Left kidney (tissue), 8 donors: Measurements from ENCODE around the gene ICOSLG. TPM values are rescaled to one million over a fixed set of nuclear protein-coding genes. Genes with fewer than 3 reads are reported as not detected.
"Not testable (repeated sequence)": the region's sequence is repeated elsewhere in the genome, so short reads cannot be mapped to it uniquely, and the experiment has no call there.

Experiments
- DNase-seq: peaks from one replicate; pipeline ENCODE4 v3.0.0-alpha.2; 2013
- long read RNA-seq, 8 donors: transcript quantifications; one replicate each; lab custom pipeline, GENCODE V29; 2026
- polyA plus RNA-seq: library from polyadenylated mRNA; unstranded; fragments of 120-200 nt; gene quantifications from one replicate; pipeline ENCODE4 v1.2.1, GENCODE V29; 2013; ENCODE audit not compliant: insufficient read length

The ICOSLG gene, protein sequence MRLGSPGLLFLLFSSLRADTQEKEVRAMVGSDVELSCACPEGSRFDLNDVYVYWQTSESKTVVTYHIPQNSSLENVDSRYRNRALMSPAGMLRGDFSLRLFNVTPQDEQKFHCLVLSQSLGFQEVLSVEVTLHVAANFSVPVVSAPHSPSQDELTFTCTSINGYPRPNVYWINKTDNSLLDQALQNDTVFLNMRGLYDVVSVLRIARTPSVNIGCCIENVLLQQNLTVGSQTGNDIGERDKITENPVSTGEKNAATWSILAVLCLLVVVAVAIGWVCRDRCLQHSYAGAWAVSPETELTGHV
- polyA plus RNA-seq = 7.3 TPM
- long read RNA-seq, donor 1, partial matches to known transcripts = 0 of 1 reads
- long read RNA-seq, donor 1, other reads (novel, unspliced or antisense) = 0 of 1 reads
- long read RNA-seq, donor 2, full-length matches to known transcripts = 2 of 2 reads
- long read RNA-seq, donor 2, partial matches to known transcripts = 0 of 2 reads
- long read RNA-seq, donor 2, other reads (novel, unspliced or antisense) = 0 of 2 reads
- long read RNA-seq, donor 3 = 0 reads
- long read RNA-seq, donor 4 = 0 reads
- long read RNA-seq, donor 5 = 0 reads
- long read RNA-seq, donor 6 = 0 reads
- long read RNA-seq, donor 7, full-length matches to known transcripts = 1 of 1 reads
- long read RNA-seq, donor 7, partial matches to known transcripts = 0 of 1 reads
- long read RNA-seq, donor 7, other reads (novel, unspliced or antisense) = 0 of 1 reads
- long read RNA-seq, donor 8 = 0 reads

DNA sequence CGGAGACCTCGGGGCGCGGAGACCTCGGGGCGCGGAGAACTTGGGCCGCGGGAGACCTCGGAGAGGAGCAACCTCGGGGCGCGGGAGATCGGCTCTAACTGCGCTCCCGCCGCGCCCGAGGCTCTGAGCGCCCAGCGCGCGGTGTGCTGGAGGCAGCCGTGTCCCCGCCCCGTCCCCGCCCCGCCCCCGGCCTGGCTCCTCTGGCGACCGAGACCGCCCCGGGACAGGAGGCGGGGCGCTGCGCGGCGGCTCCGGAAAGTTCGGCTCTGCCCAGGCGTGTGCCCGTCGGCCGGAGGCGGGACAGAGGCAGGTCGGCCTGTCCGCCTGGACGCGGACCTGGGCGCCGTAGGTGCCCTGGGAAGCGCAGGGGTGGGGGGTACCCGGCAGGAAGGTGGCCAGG lies at the start of gene ICOSLG:
Gene ICOSLG, minus strand, starts transcription at position 102 of the 400 bp plus-strand sequence. CDS start 126 bp downstream, outside the sequence.
- DNase-seq = not testable (repeated sequence)

DNA sequence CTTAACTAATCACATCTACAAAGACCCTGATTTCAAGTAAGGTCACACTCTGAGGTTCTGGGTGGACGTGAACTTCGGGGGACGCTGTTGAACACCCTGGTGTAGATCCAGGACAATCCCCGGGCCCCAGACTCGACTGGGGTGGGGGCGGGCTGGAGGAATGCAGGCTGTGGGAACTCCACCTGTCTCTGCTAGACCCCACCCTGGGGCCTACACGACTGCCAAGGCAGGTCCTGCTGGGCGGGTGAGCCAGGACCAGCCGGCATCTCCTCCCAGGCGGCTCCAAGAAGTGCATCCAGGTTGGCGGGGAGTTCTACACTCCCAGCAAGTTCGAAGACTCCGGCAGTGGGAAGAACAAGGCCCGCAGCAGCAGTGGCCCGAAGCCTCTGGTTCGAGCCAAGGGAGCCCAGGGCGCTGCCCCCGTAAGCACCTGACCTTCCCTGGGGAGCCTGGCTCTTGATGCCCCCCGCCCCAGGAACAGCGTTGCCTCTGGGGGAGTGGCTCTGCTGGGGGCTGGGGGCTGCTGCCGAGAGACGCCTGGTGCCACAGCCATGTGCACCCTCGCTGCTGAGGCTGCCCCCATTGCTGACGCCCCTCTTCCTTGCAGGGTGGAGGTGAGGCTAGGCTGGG lies 48.8 kb upstream of the ICOSLG start:
- DNase-seq = no peak

DNA sequence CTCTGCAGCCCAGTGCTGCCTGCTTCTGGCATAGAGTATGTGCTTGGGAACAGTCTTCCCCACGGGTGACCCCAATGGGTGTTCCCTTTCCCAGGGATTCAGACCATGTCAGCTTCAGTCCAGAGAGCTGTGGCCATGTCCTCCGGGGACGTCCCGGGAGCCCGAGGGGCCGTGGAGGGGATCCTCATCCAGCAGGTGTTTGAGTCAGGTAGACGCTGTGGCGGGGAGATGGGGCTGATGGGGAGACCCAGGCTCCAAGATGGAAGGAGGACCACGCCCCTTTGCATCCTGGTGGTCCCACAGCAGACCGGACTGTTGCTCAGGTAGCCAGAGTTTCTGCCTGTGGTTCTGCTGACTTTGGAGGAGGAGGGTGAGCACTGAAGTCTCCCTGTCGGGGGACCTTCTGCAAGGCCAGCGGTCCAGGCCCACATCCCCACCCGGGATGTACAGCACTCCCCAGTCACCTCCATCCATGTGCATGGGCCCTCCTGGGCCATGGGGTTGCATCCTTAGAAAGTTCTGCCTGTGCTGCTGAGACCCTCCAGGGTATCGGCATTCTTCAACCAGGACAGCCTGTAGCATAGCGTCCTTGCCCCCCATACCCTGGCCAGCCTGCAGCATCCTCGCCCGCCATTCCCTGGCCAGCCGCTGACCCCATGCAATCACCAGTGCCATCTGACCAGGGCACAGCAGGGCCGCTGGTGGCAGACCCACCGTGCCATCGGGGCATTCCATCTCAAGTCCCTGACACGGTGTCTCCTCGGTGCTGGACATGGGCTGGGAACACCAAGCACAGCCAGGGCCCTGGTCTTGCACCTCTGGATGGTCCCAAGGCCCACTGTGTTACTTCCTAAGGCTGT lies 47.7 kb upstream of the ICOSLG start:
- no peak for DNase-seq

DNA sequence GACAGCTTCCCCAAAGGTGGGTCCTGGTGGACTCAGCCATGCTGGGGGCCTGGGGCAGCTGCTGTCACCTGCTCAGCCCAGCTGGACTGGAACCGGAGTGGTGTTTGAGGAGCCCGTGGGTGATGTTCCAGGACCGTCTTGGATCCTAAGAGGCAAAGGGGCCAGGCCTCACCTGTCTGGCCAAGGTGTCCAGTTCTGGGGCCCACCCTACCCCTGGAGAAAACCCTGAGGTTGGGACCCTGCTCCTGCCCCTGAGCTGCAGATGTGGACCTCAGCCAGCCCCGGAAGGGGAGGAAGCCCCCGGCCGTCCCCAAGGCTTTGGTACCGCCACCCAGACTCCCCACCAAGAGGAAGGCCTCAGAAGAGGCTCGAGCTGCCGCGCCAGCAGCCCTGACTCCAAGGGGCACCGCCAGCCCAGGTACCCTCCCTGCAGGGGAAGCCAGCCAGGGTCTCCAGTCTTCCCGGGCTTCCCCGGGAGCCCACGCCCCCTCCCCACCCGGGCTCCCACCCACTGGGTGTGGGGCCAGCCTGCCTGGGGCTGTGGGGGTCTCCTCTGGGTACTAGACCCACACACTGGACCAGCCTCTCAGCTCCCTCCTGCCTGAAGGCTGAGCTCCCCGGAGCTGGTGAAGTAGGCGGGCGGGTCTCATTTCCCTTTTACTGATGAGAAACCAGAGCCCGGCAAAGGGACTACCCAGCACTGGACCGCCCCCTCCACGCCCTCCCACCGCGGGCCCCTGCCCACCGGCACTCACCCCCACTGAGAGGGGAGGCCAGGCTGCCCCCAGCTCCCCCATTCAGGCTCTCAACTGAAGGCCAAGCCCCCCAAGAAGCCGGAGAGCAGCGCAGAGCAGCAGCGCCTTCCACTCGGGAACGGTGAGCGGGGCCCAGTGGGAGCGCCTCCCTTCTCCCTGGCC lies 46.2 kb upstream of the ICOSLG start:
- DNase-seq = no peak

DNA sequence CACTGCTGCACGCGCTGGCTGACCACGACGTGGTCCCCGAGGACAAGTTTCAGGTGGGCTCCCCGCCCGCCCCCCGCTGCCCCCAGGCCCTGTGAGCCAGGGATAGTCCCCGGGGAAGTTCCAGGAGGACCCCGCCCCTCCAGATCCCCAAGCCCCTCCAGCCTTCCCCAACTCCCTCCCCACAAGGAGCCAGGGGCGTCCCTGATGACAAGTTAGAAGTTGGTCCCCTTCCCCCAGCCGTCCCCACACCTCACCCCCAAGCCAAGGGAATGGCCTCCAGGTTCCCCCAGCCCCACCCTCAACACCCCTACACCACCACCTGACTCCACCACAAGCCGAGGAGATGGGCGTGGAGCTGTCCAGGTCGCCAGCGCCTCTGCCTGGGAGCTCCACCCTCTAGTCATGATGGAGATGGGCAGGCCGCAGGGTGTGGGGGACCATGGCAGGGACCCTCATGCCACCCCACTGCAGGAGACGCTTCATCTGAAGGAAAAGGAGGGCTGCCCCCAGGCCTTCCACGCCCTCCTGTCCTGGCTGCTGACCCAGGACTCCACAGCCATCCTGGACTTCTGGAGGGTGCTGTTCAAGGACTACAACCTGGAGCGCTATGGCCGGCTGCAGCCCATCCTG lies 45.5 kb upstream of the ICOSLG start:
- no peak for DNase-seq

DNA sequence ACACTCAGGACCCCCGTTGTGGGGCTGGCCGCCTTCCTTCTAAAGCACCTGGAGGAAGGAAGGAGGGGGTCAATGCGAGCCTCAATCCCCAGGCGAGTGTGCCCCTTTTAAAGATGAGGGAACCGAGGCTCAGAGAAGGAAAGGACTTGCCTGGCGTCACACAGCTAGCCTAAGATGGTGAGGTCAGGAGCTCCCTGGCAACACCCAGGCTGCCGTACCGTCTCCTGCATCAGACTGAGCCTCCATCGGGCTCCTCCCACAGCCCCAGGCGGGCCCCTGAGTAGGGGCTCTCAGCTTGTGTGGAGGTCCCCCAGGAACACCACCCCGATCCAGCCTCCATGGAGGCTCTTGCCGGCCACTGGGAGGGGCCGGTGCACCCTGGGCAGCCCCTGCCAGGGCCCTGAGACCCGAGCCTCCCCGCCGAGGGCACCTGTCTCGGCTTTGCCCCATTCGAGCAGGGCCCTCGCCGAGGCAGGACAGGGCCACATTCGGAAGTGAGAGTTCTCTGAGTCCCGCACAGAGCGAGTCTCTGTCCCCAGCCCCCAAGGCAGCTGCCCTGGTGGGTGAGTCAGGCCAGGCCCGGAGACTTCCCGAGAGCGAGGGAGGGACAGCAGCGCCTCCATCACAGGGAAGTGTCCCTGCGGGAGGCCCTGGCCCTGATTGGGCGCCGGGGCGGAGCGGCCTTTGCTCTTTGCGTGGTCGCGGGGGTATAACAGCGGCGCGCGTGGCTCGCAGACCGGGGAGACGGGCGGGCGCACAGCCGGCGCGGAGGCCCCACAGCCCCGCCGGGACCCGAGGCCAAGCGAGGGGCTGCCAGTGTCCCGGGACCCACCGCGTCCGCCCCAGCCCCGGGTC lies 44.6 kb upstream of the ICOSLG start, which contains the start of gene AIRE:
Gene AIRE, plus strand, starts transcription at position 739 of the 855 bp plus-strand sequence. CDS start 131 bp downstream, outside the sequence.
- DNase-seq = no peak

DNA sequence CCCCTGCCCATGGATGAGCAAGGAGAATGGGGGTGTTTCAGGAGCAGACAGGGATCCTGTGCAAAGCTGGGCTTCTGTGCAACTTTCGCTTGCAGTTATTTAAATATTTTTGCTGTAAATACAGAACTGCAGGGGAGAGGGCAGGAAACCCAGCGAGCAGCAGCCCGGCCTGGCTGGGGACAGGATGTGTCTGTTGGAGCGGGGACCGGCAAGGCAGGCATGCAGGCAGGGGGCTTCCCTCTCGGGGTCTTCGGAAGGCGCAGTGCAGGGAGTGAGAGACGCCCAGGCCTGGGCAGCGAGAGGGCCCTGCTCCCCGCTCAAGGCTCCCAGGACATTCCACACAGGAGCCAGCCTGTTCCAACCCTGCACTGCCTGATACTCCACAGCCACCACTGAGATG lies 43.2 kb upstream of the ICOSLG start:
- DNase-seq = no peak

DNA sequence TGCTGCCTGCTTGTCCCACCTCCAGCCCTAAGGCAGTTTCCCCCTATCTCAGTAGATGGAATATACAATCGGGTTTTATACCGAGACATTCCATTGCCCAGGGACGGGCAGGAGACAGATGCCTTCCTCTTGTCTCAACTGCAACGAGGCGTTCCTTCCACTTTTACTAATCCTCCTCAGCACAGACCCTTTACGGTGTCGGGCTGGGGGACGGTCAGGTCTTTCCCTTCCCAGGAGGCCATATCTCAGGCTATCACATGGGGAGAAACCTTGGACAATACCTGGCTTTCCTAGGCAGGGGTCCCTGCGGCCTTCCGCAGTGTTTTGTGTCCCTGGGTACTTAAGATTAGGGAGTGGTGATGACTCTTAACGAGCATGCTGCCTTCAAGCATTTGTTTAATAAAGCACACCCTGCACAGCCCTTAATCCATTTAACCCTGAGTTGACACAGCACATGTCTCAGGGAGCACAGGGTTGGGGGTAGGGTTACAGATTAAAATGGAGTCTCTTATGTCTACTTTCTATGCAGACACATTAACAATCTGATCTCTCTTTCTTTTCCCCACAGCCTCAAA lies 42.6 kb upstream of the ICOSLG start:
- DNase-seq = not testable (repeated sequence)

DNA sequence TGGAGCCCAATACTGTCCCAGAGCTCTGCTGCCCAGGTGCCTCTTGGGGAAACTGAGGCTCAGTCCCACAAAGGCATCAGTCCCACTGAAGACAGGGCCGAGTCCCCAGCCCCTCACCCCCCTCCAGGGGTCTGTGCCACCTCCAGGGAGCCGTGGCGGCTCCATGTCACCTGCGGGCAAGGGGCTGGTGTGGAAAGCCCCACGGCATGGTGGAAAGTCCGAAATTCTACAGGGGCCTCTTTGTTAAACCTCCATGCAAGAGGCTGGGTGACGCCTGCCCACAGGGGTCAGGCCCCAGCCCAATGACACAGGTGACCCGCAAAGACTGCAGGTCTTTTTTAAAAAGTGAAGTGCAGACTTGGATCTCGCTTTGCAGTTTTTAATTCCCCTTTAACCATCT lies 41.6 kb upstream of the ICOSLG start:
- no peak for DNase-seq

DNA sequence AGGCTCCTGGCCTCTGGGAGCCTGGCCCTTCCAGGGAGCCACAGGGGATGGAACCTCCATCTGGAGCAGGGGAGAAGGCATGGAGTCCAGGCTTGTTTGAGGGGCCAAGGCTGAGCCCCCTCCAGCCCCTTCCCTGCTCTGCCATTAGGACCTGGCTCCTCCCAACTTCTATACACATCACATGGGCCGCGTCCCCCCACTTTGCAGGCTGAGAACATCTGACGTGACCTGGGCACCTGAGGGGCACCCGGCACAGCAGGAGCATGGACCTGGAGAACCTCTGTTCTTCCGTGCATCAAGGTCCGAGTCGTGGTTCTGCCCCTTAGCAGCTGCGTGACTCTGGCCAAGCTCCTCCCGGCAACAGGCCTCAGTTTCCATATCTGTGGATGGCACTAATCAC lies 41.1 kb upstream of the ICOSLG start:
- no peak for DNase-seq

DNA sequence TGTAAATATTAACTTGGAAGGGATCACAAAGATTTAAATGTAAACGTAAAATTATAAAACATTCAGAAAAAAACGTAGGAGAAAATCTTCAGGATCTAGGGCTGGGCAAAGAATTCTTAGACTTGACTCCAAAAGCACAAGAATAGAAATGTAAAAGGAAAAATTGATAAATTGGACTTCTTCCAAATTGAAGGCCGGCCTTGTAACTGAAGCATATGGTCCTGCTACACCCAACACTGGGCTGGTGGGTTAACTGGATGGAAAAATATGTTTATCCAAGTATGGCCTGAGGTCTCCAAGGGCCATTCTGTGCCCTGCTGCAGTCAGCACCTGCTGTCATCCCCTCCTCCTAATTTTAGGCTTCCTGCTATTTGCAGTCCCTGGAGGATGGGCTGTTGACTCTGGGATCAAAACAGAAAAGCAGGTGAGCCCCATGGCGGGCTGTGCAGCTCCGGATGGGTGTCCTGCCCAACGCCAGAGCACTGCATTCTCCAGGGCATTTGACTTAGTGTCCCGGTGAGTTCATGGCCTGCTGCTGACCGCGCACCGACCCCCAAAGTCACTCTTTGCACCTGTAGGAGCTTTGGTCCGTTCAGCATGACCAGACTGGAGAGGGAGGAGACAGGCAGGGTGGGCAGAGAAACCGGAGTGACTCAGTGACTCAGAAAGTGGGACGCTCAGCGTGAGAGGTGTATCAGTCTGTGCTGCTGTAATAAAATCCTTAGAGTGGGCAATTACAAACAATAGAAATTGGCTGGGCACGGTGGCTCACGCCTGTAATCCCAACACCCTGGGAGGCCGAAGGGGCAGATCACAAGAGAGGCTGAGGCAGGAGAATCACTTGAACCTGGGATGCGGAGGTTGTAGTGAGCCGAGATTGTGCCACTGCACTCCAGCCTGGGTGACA lies 38.9 kb upstream of the ICOSLG start:
- DNase-seq = no peak

DNA sequence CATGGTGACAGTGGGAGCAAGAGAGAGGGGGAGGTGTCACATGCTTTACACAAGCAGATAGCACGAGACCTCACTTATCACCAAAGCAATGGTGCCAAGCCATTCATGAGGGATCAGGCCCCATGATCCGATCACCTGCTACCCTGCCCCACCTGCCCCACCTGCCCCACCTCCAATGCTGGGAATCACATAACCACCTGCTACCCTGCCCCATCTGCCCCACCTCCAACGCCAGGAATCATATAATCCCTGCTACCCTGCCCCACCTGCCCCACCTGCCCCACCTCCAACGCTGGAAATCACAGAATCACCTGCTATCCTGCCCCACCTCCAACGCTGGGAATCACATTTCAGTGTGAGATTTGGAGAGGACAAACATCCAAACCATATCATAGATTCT lies 34.3 kb upstream of the ICOSLG start:
- no peak for DNase-seq

DNA sequence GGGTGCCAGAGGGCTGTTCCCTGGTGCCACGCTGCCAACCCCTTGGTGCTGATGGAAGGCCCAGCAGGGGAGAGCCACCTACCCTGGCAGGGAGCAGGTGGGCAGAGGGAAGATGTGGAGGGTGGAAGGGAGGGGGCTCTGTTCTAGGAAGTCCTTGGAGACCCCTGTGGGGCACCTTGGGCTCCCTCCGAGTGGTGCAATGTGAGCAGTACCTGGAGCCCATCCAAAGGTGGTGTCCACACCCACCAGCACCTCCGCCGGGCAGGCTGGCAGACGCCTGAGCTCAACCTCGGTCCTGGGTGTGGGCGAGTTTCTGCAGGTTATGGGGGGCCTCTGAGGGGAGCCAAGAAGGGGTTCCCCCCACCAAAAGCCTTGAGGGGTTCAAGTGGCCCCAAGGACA lies 32.3 kb upstream of the ICOSLG start:
- DNase-seq = no peak

DNA sequence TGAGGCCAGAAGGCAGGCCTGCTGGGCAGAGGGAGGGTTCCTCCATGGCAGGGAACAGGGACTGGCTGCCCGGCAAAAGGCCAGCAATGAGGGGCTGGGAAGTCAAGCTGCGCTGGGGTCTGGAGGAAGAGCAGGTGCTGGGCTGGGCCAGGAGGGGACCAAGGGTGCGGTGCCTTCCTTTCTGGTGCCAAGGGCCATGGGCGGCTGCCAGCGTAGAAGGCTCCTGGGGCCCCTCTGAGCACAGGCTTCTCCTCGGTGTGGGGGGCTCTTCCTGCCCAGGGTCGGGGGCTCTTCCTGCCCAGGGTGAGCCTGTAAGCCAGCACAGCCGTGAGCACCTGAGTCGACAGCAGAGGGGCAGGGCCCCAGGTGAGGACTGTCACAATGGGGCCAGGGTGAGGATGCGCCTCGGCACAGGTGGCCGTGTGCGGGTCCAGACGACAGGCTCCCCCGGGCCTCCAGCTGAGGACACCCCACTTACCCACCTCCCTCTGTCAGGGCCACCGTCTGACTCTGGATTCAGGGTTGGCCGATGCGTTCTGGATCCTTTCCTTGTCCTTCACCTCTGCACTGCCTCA lies 31.6 kb upstream of the ICOSLG start:
- no peak for DNase-seq

DNA sequence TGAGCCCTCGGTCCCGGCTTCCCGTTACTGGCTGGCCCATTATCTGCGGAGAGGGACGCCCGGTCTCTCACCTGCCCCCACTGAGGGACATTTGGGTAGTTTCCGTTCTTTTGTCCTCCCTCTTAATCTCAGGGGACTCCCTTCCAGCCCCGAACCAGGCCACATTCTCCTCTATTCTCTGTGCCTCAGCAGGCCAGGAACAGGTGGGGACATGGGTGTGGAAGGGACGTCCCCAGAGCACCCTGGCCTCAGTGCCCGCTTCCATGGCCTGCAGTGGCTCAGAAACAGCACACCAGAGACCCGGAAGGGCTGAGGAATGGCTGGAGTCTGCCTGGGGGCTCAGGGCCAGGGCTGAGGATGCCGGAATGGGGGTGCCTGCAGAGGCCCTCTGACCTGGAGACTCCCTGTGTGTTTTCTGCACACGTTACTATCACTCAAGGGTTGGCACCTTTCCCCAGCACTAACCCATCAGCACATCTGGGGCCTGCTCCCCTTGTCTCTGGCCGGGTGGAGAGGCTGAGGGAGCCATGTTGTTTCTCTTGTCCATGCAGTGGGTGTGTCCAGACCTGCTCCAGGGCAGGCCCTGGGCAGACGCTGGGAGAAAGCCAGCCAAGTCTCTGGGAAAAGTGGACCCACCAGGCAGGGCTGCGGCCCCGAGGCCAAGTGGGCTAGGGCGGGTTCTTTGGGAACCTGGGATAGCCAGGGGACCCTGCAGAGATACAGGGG lies 31.0 kb upstream of the ICOSLG start:
- no peak for DNase-seq

DNA sequence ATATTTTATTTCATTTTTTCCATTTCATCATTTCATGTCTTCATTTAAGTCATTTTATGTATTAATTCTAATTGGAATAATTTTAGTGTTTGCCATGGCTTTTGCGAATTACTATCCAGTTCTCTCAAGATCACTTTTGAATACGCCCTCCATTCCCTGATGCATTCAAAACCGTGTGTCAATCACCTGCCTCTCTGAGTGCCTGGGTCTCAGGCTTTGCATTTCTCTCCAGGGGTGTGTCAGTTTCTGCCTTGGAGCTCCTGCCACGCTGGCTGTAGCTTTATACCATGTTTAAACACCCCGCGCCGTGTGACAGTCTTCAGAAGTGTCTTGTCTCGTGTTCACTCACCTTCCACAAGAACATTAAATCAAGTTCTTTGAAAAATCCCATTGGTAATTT lies 28.3 kb upstream of the ICOSLG start:
- DNase-seq = no peak
